OCI-M1 (cell line): ENCODE results near the gene LPP.

ENCODE experiments used
- DNase-seq: peaks from one replicate; lab custom pipeline; 2025; lab: John Stamatoyannopoulos, UW

LPP gene

DNA sequence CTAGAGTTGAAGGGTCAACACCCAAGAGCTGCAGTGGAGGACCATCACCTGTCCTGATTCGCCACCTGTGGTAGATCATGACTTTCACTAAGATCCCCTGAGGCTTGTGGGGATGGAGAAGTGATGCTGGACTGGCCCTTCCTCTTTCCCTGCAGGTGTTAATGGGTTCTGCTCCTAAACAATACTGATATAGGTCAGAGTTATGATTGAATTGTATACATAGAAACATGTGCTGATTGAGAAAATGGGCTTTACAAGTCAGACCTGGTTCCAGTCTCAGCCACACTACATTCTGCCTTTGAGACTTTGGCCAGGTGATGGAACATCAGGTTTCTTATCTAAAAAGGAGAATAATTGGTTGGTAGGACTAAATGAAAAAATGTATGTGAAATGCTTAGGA is 598.9 kb downstream of the LPP start:
- DNase-seq: no peak

DNA sequence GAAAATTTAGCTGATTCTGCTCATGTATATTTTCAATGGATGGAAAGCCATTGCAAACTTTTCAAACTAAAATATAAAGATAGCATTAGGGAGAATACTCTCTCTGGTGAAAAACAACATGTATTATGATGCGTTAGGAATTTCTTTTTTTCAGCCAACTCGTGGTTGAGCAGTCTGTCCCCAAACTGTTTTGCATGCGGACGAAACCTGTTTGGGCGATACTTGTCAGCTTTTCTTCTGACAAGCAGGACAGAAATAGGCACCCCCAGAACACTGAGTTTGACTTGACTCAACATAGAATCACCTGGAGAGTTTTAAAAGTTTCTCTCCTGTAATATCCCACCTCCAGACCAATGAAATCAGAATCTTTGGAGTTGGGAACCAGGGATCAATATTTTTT is 600.3 kb downstream of the LPP start:
- no peak for DNase-seq

DNA sequence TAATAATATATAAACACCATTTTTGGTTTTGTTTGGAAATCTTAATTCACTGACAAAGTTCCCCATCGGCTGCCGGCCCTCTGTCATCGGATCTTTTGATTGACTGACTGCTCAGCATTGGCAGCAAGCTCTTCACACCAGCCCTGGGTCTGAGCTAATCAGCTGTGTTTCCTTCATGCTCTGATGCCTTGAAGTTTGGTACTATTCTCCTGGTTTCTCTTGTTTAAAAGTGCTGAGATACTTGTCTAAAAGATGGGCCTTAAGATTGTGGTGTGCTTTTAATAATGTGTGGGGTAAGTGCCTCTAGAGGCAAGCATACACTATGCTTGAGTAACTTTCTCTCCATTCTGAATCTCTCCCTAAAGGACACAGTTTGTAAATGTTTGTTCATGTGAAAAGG is 602.3 kb downstream of the LPP start:
- no peak for DNase-seq

DNA sequence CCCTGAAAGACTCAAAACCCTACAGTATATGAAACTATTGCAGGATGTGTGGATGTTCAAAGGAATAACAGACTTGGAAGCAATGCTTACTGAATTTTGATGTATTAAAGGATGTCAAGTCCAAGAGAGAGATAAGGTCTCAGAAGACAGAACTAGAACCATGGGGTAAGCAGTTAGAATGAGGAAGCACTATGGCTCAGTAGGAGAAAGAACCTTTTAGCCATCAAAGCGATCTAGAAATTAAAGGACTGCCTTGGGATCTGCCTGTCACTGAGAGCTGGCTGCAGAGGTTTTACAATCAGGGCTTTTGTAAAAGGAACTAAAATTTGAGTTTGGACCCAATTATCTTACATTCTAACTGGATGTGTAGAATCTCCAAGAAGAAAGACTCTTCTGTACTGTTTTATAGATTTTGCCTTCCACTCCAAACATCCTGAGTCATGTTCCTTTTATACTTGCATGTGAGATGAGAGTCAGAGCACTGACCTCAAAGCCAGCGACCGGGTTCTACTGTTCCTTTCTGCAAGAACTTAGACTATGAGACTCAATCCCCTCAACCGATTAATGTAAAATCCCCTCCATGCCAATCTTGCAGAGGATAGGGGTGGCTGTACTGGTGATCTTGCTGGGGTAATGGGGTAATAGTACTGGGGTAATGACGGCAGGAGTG is 605.5 kb downstream of the LPP start:
- no peak for DNase-seq

DNA sequence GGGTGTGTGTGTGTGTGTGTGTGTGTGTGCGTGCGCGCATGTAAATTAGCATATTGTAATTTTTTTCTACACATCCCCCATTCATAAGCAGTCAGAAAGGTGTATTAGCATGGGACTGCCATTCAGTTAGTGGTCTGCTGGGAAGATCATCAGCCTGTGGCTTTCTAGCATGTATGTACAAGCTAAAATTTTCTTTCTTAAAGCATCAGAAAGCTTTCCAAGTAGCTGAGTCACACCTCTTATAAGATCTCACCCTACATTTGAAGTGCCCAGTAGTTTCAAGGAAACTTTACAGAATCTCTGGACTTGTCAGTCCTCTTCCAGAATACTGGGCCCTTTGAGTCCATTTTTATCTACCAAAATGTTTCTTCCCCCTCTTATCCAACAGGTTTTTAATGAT is 606.5 kb downstream of the LPP start:
- no peak for DNase-seq

DNA sequence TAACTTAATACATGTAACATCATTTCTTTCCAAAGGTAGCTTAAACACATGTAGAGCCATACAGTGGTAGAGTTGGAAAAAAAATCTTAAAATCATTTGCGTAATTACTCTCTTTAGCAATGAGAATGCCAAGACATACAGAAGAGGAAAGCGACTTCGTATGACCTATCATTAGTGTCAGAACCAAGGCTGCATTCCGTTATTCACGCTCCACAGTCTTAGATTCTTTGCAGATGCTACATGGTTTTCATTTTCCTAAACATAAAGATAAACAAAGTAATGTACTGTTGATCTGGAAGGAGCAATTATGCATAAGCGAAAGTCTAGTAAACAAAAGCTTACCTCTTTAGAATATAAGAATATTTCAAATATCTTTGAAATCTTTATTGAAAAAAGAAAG is 607.5 kb downstream of the LPP start:
- no peak for DNase-seq

DNA sequence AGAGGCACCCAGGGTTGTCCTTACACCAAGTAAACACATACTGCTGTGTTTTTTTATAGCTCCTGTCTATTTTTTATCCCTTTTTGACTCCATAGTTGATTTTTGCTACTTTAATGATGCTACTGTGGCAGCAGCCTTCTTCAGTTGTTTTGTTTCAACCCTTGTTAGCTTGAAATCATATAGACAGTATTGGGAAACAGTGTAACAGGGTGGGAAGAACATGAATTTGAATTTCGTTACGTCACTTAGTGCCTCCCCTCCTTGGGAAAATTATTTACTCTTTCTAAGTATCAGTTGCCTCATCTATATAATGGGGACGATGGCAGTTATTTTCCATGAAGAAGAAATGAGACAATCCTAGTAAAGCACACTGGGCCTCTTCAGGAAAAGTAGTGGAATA is 608.0 kb downstream of the LPP start:
- no peak for DNase-seq

DNA sequence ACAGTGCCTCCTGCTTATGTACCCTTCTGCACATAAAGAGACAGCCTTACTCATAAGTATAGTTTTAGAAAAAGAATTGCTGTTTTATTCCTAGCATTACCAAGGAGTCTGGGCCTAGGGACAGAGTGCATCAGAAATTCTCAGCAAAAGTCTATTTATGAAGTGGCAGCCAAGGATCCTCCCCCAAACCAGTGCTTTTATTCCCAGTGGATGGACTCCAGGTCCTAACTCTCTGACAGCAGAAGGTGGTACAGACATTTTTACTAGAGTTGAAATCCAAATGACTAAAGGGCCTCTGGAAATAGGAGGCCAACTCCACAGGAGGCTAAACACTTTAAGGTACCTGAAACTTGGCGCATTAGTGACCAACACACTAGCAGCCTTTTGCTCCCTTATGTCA is 610.7 kb downstream of the LPP start:
- no peak for DNase-seq

DNA sequence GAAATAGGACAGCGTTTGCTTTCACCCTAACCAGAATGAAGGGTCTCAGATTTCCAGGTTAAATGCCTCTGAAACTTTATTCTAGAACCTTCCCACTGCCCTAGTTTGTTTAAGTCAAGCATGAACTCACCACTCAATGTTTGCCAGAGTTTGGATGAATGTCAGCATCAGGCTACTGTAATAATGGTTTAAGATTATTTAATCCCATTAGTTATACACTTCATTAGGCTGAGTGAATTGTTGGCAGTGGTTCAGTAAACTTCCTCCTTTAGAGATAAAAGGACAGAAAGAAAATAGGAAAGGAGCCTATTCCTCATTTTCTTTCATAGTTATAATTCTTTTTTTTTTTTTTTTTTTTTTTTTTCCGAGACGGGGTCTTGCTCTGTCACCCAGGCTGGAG is 615.9 kb downstream of the LPP start:
- DNase-seq: no peak

DNA sequence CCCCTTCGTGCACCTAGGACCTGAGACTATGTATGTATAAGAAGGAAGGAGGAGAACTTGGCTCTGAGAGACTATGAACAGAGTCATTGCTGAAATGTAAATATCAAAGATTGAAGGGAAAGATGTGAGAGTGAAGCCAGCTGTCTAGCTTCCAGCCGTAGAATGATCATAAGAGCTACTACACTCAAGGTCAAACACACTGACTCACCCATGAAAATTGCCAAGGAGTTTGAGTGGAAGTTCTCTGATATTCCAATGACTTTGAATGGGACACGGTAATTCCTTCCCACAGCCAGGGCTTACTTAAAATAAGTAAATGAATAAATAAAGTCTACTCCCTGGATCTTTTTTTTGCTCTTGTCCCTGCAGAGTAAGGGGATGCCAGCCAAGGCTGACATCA is 618.9 kb downstream of the LPP start:
- no peak for DNase-seq

DNA sequence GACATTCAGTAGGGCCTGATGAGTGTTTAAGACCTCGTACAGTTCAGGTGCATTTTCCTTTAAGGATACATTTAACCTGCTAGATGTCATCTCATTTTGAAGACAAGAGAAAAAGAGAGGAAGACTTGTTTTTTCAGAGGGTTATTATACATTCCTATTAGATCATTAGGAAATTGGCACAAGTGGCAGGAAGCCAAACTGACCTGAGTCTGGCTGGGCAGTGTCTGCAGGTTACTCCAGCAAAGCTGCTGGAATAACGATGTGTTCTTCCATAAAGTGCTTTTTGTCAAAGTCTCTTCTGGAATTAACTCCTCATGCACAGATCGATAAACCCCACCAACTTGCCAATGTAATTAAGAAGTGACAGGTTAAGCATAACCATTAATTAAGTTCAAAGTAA is 621.5 kb downstream of the LPP start:
- no peak for DNase-seq

DNA sequence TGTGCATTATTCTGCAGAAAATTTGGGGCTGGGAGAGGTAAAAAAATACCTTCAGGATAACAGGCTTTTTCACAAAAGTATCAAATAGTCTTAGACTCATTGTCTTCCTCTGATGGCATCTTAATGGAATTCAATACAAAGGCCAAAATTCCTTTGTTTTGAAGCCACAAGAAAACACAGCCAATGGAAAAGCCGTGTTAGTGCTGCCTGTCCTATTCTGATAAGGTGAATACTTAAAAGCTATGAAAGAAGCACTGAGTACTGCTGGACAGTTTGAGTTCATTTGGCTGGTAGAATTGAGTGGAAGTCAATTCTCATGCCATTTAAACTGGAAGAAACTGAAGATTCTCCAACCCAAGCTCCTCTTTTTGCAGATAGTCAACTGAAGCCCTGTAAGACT is 622.5 kb downstream of the LPP start:
- DNase-seq: no peak

DNA sequence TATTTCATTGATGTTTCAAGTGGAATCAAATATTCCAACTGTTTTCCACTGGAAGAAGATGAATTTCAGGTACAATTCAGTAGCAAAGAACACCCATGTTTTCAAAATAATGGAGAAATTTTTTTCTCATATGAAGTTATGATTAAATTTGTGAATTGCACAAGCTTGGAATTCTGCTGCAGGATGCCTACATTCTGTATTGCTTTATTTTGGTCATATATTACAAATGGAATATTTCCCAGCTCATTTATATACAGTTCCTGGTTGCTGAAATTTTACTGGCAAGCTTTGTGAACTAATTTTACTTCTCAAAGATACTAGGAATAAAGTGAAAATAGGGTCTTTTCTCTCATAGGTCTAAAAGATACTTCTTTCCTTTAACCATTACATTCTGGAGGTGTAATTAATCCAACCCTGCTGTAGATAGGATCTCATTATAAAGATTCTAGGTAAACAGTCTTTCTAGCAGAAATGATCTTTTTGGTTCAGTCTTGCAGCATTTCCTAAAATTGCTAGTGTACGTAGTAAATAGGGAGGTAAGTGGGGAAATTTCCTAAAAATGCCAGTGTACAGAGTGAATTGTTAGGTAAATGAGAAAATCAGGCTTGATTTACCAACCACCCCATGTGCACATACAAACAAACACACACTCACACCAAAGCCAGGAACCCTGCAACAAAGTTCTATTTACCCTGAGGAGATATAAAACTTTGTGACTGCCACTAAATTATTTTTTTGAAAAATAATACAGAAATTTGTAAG is 624.3 kb downstream of the LPP start:
- DNase-seq: no peak

DNA sequence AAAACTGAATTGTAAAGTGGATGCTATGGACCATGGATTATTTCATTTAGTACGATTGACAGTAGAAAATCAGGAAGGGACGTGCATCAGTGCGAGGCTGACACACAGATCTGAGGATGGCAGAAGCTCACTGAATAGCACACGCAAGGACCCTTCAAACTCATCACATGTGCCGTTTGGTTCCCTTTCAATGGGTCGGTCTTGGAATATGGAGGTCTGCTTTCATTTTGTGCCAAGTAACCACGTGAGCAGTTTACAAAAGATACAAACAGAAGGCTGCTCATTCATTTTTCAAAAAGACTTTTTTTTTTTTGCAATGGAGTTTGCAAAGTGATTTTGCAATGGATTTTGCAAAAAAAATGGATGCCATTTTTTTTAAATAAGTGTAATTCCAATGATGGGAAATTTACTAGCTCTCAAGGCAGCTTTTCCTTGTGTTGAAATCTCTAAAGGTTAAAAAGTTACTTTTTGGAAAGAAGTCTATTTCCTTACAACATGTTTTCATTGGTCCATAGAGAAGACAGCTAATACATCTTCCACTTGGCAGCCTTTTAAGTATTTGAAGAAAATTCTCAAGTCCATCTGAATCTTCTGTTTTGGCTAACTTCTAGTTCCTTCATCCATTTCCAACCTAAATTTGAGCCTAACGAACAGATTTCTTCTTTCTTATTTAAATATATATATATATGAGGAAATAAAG is 625.5 kb downstream of the LPP start:
- DNase-seq: no peak

DNA sequence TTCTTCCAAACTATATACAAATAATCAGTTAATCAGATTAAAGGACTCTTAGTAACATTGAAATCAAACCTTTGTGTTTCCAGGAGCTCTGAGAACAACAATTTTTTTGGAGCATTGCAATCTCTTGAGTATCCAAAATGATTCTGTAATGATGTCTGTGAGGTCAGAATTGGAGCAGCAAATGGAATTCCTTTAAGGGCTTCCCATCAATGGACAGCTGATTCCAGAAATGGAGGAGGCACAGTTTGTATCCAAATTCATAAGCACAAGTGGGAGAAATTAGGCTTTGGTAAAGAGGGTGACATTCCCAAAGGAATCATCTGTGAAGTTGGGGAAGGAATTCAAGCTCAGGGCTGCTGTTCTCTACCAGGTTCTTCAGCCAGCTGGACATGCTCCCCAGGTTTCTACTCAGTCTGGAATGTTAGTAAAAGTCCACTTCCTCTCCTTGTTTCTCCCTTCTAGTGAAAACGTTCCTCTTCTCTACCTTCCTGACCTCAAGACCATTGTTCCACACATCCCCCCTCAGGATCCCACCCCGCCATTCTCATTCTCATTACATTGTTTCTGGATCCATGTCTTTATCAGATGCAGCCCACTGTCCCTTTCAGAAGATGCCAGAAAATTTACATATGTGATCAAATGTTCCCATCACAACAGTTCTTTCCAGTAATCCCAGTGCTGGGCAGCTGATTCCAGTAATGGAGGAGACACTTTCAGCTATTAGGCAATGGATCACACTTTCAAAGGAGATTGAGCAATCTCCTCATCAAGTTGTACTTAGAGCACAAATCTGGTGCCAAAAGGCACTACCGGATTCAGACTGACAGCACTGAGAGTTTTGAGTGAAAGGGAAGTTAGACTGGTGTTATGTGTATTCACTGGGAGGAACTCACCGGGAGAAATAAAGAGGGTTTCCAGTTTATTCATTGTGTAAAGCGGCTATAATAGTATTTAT is 626.5 kb downstream of the LPP start:
- DNase-seq: no peak

DNA sequence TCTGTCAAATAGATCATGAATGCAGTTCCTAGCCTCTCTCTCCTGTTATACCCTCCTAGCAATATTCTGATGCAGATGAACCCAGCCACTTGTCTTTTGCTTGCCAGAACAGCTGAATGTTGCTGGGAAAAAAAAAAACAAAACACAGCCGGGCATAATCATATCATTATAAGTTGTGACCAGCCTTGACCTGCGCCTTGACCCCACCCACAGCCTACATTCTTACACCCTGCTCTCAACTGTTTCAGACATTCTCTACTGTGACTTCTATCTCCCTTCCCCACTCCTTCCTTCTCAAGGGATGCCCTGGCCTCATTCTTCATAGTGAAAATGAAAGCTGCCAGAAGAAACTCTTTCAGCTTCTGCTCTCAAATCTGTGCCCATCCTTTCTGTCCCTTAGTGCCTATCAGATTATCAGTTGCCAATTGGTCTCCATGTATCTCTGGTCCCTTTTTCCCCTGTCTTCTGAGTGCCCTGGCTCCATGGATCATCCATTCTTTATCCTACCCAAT is 628.7 kb downstream of the LPP start:
- no peak for DNase-seq

DNA sequence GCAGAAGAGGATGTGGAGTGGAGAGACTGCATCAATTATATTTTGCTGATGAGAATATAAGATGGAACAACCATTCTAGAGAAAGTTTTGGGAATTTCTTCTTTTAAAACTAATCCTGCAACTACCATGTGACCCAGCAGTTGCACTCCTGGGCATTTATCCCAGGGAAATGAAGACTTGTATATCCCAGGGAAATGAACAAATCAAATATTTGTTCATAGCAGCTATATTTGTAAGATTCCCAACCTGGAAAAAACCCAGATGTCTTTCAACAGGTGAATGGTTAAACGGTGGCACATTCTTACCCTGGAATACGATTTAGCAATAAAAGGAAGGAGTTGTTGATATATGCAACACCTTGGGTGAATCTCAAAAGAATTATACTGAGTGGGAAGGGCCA is 632.5 kb downstream of the LPP start:
- DNase-seq: no peak

DNA sequence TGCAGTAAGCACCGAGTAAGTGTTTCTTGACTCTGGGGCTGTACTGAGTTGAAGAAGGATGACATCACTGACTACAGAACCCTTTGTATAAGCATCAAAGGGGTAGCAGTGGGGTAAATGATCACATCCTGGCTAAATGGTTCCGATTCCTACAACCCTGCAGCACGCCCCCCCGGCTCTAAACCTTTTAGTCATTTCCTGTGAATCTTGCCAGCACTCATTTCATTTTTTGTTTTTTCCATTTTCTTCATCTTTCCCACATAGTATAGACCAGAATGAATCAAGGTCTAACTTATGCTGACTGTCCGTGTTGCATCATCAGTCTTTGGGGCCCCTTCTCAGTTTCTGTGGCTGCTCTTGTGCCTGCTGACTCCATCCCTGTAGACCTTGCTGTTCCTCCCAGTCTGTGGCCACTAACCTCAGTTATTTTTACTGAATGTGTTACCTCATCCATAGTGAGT is 634.7 kb downstream of the LPP start:
- DNase-seq: no peak

DNA sequence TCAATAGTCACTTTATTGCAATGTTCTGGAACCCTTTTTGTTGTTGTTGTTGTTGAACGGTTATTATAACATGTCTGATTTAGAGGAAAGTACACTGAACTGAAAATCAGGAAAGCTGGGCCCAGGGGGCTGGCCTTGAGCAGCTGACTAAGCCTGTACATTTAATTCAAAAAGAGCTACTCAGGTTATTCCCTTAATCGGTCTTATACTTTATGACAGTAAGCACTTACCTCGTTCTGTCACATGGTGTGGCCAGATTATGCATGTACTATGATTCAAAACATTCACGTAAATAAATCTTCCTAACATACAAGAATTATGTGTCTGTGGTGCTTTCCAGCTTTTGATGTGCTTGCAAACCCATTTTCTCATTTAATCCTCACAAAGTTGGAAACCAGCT is 635.3 kb downstream of the LPP start:
- no peak for DNase-seq

DNA sequence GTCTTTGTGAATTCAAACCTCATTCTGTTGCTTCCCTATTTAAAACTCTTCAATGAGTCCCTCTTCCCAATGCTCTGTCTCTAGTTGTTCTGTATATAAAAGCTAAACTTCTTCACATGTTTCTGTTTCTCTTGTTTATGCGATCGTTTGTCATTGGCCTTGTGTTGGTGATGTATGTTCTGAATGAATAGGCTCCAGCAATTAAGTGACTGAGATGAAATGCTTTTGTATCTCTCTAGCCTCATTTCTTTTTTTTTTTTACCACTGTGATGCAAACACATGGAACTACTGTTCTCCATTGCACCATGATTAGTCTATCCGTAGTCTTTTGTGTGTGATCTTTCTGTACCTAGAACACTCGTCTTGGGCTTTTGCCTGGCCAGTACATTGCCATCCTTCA is 637.4 kb downstream of the LPP start:
- DNase-seq: no peak

DNA sequence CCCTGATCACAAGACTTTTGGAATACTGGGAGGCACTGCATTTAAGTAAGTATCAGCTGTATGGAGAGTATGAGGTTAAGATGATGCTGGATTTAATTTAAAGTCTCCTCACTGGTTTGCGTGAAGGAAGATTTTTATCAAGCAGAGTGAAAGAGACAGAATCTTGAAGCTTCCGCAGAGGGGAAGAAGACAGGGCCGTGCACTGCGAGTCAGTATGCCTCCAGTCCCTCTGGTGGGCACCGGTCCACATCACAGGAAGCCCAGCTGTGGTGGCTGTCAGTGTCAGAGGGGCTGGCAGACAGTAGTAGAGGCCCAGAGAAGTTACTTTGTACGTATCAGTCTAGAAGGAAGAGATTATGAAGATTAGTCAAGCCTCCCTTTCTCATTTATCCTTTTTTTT is 638.8 kb downstream of the LPP start:
- no peak for DNase-seq

DNA sequence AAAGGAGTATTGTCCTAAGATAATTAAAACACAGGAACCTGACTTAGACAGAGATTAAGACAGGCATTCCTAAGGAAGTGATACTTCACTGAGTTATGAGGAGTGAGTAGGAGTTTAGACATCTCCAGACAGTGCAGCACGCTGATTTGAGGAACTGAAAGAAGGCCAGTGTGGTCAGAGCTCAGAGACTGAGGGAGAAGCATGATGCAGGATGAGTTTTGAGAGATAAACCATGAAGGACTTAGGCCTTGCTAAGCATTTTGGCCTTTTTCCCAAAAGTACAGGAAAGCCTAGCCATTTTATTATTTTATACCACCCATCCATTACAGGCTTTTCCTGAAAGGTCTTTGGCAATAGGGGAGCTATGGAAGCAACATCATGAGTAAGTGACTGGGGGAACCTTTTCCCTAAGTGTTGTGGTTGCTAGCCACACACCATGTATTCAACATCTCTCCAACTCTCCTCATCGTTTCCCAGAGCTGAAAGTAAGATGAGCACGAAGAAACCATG is 642.2 kb downstream of the LPP start:
- DNase-seq: peak; percentile 4
